ENCODE measurements around the gene TMEM126A.

DNA sequence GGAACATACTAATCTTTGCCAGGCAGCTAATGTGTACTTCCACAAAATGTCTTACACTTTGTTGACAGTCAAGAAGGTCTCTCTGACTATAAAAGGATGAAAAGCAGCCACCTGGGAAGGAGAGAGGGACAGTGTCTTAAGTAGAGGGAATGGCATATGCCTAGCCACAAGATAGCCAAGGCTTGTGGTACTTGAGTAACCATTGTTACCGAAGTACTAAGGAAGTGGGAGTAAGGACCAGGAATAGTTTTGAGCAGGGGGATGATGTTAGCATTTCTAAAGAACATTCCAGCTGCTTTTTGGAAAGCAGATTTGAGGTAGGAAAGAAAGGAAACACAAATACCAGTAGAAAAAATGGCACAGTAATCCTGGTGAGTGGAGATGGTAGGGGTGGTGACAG, 3.4 kb downstream of the TMEM126A start:
- no peak for TF ChIP-seq CTCF (IDR thresholded peaks at IDR 0.05)
- TF ChIP-seq POLR2AphosphoS5 (IDR thresholded peaks at IDR 0.05): no peak
- no peak for TF ChIP-seq POLR2A (IDR thresholded peaks at IDR 0.05)
- no peak for TF ChIP-seq EP300 (IDR thresholded peaks at IDR 0.05)
